IPS-18c (cell line): ENCODE results near the gene USP33.
"Not testable (repeated sequence)": the region's sequence is repeated elsewhere in the genome, so short reads cannot be mapped to it uniquely, and the experiment has no call there.

Experiments
- H3K4me3 ChIP-seq: 2 replicates; pipeline ENCODE4 v1.7.0; 2013; ENCODE audit warnings: low read depth, mild to moderate bottlenecking, low read length, moderate library complexity; ENCODE audit not compliant: insufficient read depth
- H3K9me3 ChIP-seq: one replicate; pipeline ENCODE4 v1.6.1; 2013; ENCODE audit warnings: mild to moderate bottlenecking, low read length, moderate library complexity; ENCODE audit not compliant: control insufficient read depth, insufficient read depth

The USP33 gene

GRCh38 chr1:77759071-77760028 lies at the start of gene USP33:
TSS of gene USP33 (minus strand) at chr1:77759852. CDS start at chr1:77741697, 18,155 bp downstream.
- peak within 1 kb of the TSS; percentile 93 for H3K4me3 ChIP-seq
- no peaks in the 10 kb centered on the region for H3K9me3 ChIP-seq

DNA sequence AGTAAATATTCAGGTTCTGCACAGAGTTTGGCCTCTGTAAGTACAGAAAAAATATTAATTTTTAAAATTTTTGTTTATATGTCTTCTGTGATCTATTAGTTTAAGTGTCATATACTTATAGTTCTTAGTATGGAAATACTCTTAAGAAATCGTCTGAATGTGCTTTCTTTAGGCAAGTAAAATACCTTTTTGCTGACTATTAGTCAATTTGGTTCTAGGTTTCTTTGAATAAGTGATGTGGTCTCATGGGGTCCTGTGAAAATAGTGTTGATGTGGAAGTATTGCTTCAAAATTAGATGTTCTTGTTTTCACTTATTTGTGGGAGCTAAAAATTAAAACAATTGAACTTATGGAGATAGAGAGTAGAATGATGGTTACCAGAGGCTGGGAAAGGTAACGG lies 43.7 kb upstream of the USP33 start:
- Histone ChIP-seq H3K4me3 (no peak overlapping the region), H3K9me3 (no peaks in the 10 kb centered on the region)

- no peaks in the 10 kb centered on the region for H3K9me3 ChIP-seq
- no peak overlapping the region for H3K4me3 ChIP-seq
Measured at GRCh38 chr1:77802026-77802425, 42.4 kb upstream of the USP33 start.

- Histone ChIP-seq H3K4me3 (no peak overlapping the region), H3K9me3 (no peaks in the 10 kb centered on the region)
Measured at GRCh38 chr1:77797991-77798390, 38.3 kb upstream of the USP33 start.

DNA sequence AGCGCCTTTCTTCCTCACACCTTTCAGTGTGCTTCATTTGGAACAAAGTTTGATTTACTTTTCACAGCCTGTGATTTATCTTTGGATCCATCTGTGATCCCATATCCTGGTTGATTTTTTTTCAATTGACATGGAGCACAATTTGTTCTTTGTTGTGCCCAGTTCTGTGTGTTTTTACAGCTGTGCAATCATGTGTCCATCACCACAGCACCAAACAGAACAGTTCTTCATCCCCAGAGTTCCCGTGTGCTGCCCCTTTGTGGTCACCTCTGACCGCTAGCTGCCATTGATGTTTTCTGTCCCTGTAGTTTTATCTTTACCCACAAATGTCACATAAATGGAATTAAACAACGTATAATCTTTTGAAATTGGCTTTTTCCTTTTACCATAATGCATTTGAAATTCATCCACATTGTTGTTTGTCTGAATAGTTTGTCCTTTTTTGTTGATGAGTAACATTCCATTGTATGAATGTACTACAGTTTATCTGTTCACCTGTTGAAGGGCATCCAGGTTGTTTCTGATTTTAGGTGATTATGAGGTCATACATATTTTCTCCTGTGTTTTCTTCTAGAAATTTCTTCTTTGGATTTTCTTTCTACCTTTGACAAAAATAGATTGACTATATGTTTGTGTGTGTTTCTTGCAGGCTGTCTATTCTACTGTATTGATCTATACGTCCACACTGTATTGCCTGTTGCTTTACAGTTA lies 37.2 kb upstream of the USP33 start:
- H3K9me3 ChIP-seq, result no peaks in the 10 kb centered on the region
- no peak overlapping the region for H3K4me3 ChIP-seq

GRCh38 chr1:77794550-77794949 lies 34.9 kb upstream of the USP33 start:
- Histone ChIP-seq H3K4me3 (no peak overlapping the region), H3K9me3 (no peaks in the 10 kb centered on the region)

DNA sequence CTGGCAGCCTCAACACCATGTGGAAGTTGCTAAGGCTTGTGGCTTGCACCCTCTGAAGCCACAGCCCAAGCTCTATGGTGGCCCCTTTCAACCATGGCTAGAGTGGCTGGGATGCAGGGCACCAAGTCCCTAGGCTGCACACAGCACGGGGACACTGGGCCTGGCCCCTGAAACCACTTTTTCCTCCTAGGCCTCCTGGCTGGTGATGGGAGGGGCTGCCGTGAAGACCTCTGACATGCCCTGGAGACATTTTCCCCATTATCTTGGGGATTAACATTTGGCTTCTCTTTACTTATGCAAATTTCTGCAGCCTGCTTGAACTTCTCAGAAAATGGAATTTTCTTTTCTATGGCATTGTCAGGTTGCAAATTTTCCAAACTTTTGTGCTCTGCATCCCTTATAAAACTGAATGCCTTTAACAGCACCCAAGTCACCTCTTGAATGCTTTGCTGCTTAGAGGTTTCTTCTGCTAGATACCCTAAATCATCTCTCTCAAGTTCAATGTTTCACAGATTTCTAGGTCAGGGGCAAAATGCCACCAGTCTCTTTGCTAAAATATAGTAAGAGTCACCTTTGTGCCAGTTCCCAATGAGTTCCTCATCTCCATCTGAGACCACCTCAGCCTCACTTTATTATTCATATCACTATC lies 26.6 kb upstream of the USP33 start:
- H3K4me3 ChIP-seq, H3K9me3 ChIP-seq: not testable (repeated sequence)

DNA sequence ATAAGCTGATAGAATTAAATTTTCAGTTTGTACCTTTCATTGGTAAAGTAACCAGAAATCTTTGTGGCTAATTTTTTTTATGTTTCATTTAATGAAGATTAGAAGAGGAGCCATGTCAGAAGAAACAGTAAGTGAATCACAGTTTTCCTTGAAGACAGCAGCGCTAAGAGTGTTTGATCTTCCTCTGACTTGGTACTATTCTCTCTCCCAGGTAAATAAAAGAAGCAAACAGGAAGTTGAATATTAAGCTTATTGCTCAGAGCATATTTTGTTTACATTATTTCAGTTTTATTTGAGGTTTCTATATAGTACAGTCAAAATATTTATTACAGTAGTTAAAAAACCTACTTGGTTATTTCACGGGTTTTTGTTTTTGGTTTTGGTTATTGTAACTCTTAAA lies 23.5 kb upstream of the USP33 start:
- Histone ChIP-seq H3K9me3 (peaks cover 2% of the 10 kb centered on the region), H3K4me3 (no peak overlapping the region)

- Histone ChIP-seq H3K9me3 (no peaks in the 10 kb centered on the region), H3K4me3 (no peak overlapping the region)
Measured at GRCh38 chr1:77781683-77782082, 22.0 kb upstream of the USP33 start.

DNA sequence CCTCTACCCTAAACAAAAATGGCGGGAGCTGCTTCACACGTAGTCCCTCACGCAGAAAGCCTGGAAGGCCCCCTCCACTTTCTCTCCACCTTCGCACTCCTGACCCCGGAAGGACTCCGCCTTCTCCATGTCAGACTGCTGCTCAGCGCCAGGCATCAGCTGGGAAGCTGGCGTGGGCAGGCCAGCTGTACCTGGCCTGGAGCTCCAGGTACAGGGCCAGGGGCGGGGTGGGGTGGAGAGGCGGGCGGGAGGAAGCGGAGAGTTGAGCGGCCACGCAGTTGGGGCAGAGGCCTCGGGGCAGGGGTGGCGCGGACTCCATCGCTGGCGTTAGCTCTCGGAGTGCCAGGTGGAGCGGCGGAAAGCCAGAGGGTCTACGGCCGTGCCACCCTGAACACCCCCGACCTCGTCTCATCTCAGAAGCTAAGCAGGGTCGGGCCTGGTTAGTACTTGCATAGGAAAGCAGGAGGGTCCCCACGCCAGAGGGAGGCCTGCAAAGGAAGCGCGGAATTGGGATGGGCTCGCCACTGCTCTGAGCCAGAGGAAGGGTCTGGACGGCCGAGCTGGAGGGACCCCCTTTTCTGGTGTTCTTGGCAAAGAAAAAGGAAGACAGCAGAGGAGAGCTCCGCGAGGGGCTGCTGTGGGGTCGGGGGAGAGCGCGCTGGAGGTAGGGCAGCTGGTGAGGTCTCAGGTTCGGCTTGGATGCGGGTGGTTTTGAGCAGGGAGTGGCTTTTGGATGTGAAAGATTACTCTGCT lies 20.1 kb upstream of the USP33 start, which contains the start of gene MIGA1:
TSS of gene MIGA1 (plus strand) at position 121 of the 753 bp plus-strand sequence. CDS start 3,604 bp downstream, outside the sequence.
- H3K9me3 ChIP-seq, result no peaks in the 10 kb centered on the region
- H3K4me3 ChIP-seq, result peak within 1 kb of the TSS; percentile 96

DNA sequence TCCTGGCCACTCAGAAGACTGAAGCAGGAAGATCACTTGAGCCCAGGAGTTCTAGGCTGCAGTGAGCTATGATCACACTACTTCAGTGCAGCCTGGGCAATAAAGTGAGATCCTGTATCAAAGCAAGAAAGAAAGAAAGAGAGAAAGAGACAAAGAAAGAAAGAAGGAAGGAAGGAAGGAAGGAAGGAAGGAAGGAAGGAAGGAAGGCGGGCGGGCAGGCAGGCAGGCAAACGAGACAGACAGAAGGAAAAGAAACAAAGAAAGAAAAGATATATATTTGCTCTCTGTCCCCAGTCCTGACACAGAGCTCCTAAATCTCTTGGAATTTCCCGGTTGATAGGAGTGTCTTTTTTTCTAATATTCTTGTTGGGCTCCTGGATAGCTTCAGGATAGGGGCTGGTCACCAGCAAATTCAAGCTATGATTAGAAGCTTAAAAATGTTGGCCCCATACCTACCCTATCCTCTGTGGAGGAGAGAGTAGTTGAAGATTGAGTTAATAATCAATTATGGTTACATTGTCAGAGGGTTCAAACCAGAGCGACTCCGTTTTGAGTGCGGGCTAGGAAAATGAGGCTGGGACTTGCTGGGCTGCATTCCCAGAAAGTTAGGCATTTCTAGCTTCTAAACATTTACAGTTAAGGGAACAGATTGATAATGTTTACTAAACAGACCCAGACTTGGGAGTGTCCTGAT lies 16.5 kb upstream of the USP33 start:
- Histone ChIP-seq H3K9me3 (no peaks in the 10 kb centered on the region), H3K4me3 (no peak overlapping the region)

GRCh38 chr1:77768006-77768405 lies 8.4 kb upstream of the USP33 start:
- H3K4me3 ChIP-seq, result no peak overlapping the region

GRCh38 chr1:77762072-77762476 lies 2.4 kb upstream of the USP33 start:
- Histone ChIP-seq H3K9me3 (no peaks in the 10 kb centered on the region), H3K4me3 (no peak overlapping the region)

More at GRCh38 chr1:77768006-77768405, 8.4 kb upstream of the USP33 start:
- H3K9me3 ChIP-seq, result no peaks in the 10 kb centered on the region

GRCh38 chr1:77757603-77758002 lies 2.0 kb downstream of the USP33 start:
- H3K9me3 ChIP-seq, result no peaks in the 10 kb centered on the region
- H3K4me3 ChIP-seq, result no peak overlapping the region

DNA sequence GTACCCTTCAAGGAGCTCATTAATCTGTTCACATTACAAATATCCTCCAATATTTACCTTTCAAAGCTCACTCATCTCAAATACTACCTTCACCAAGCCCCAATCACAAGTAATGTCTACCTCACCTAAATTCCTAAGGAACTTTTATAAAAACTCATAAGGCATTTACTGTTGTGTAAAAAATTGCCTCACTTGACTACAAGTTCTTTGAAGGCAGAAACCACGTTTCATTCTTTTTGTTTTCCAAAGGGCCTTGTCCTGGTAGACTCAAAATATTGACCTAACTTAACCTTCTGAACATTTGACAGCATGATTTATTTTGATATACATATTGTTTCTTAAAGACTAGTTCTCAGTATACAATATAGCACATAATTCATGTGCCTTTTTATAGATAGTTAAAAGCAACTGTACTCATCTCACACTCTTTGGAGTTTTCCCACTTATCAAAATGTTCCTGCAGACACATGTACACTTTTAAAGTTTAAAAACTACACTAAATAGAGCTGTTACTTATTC lies 2.5 kb downstream of the USP33 start:
- Histone ChIP-seq H3K4me3 (no peak overlapping the region), H3K9me3 (no peaks in the 10 kb centered on the region)

DNA sequence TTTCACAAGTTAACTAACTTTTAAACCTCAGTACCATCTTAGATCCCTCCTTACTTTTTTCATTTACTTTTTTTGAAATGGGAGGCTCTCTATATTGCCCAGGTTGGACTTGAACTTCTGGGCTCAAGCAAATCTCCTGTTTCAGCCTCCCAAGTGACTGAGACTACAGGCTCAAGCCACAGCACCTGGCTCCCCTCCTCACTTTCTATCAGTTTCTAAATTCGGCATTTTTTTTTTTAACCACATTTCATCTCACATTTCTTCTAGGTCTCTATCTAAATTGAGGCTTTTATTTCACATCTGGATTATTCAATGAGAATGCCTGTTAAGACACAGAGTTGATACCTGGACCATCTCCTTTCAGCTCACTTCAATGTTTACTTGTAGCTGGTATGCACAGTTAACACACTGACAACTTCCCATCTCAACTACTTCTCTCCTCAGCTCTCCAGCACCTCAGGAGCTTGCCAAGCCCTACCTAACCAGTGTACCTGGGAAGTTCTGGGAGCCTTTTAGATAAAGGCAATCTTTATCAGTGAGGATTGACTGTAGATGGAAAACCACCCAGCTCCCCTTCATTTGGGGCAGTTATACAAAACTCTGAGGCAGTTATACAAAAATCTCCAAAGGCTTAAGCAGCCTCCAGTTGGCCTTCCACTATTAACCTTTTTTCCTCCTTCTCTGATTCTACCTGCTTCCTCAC lies 3.4 kb downstream of the USP33 start:
- H3K4me3 ChIP-seq, result no peak overlapping the region

More for the DNA sequence above, 3.4 kb downstream of the USP33 start:
- no peaks in the 10 kb centered on the region for H3K9me3 ChIP-seq
